ENCODE data around the gene ATL3.

DNA sequence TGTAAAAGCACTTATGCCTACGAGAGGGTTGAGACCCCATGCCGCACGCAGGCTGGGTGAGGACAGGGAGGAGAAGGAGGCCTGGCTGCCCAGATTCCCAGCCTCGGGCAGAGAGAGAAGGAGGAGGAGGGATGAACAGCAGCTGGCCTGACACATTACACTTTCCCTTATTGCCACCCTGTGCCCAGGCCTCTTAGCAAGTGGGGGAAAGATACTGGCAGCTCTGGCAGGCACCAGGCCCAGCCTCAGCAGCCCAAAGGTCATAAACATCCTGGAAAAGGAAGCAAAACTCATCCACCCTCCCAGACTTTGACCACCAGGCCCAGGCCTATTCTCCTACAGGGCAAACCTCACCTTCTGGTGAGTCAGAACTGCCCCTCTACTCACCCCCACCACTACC, 61.6 kb downstream of the ATL3 start:
- TF ChIP-seq, protein P1, sequence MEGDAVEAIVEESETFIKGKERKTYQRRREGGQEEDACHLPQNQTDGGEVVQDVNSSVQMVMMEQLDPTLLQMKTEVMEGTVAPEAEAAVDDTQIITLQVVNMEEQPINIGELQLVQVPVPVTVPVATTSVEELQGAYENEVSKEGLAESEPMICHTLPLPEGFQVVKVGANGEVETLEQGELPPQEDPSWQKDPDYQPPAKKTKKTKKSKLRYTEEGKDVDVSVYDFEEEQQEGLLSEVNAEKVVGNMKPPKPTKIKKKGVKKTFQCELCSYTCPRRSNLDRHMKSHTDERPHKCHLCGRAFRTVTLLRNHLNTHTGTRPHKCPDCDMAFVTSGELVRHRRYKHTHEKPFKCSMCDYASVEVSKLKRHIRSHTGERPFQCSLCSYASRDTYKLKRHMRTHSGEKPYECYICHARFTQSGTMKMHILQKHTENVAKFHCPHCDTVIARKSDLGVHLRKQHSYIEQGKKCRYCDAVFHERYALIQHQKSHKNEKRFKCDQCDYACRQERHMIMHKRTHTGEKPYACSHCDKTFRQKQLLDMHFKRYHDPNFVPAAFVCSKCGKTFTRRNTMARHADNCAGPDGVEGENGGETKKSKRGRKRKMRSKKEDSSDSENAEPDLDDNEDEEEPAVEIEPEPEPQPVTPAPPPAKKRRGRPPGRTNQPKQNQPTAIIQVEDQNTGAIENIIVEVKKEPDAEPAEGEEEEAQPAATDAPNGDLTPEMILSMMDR (IDR thresholded peaks at IDR 0.05): no peak
- no peak for TF ChIP-seq POLR2A (IDR thresholded peaks at IDR 0.05)

Data from lower leg skin (tissue), 3 donors.